T-cell (primary cell): ENCODE results near the gene SULF2. TPM values are rescaled to one million over a fixed set of nuclear protein-coding genes. Genes with fewer than 3 reads are reported as not detected.

Experiments used
- ATAC-seq, 4 experiments: fragments of 200-7000 bp in 3 of 4; fragments of 150-1000 bp in 1 of 4; cut with Tn5 transposase; replicated peaks in 1 of 4; 1 replicate in 3 of 4; 2 replicates in 1 of 4; pipeline ENCODE4 v1.10.0; 2021; ENCODE audit warnings: moderate library complexity in 3 of 4, mild to moderate bottlenecking in 2 of 4, moderate number of reproducible peaks in 1 of 4
- CTCF ChIA-PET, 2 donors: fragments of 300-600 bp; sonication (Branson Sonifier 250); formaldehyde crosslinking; loops; one replicate each; lab custom pipeline; 2022; ENCODE audit warnings: antibody characterized with exemption in 2 of 2; lab: Charles Lee
- POLR2A ChIA-PET, 2 donors: fragments of 300-600 bp; sonication (Branson Sonifier 250); formaldehyde crosslinking; loops; one replicate each; lab custom pipeline; 2022; ENCODE audit warnings: antibody characterized with exemption in 2 of 2; lab: Charles Lee
- DNase-seq, 35 experiments: peaks; one replicate each; pipeline versions ENCODE4 v3.0.0 to v3.0.0-alpha.2; 2013 to 2023
- H3K27ac ChIP-seq: one replicate; pipeline ENCODE4 v1.5.1; 2013; ENCODE audit warnings: low read length
- H3K27me3 ChIP-seq, 2 experiments: replicated peaks in 1 of 2; 1 replicate in 1 of 2; 2 replicates in 1 of 2; pipeline versions ENCODE4 v1.6.1 to v1.7.0; 2013; ENCODE audit warnings: low read length in 1 of 2, mixed read lengths in 1 of 2; ENCODE audit not compliant: control insufficient read depth in 2 of 2, insufficient read depth in 2 of 2; ENCODE audit errors: extremely low read depth in 1 of 2
- H3K36me3 ChIP-seq, 2 donors: 1 replicate in 1 of 2; 2 replicates in 1 of 2; pipeline versions ENCODE4 v1.6.1 to v1.7.0; 2013; ENCODE audit warnings: low read length in 1 of 2; ENCODE audit not compliant: control insufficient read depth in 2 of 2, insufficient read depth in 1 of 2; ENCODE audit errors: extremely low read depth in 1 of 2
- H3K4me1 ChIP-seq, 2 experiments: 1 replicate in 1 of 2; 2 replicates in 1 of 2; pipeline versions ENCODE4 v1.6.1 to v1.7.0; 2013; ENCODE audit warnings: low read length in 2 of 2, mixed read lengths in 1 of 2; ENCODE audit not compliant: insufficient read depth in 2 of 2, control insufficient read depth in 1 of 2; ENCODE audit errors: extremely low read depth in 1 of 2
- H3K4me3 ChIP-seq, 2 donors: 1 replicate in 1 of 2; 2 replicates in 1 of 2; pipeline versions ENCODE4 v1.5.1 to v1.7.0; 2013; ENCODE audit warnings: mild to moderate bottlenecking in 2 of 2, low read length in 1 of 2, moderate library complexity in 1 of 2; ENCODE audit not compliant: control insufficient read depth in 1 of 2; ENCODE audit errors: extremely low read depth in 1 of 2
- H3K9me3 ChIP-seq: 2 replicates; pipeline ENCODE4 v1.7.0; 2013
- H3K27ac Mint-ChIP-seq, 2 donors: one replicate each; pipeline ENCODE4 v1.8.0; 2020 to 2021; ENCODE audit warnings: mild to moderate bottlenecking in 2 of 2, mixed read lengths in 2 of 2
- H3K27me3 Mint-ChIP-seq, 2 donors: one replicate each; pipeline ENCODE4 v1.8.0; 2021 to 2022; ENCODE audit warnings: mixed read lengths in 2 of 2
- H3K36me3 Mint-ChIP-seq: one replicate; pipeline ENCODE4 v1.8.0; 2021; ENCODE audit warnings: mixed read lengths
- H3K4me1 Mint-ChIP-seq, 3 donors: one replicate each; pipeline ENCODE4 v1.8.0; 2020 to 2022; ENCODE audit warnings: mixed read lengths in 3 of 3, mild to moderate bottlenecking in 1 of 3
- H3K4me3 Mint-ChIP-seq, 3 donors: one replicate each; pipeline ENCODE4 v1.8.0; 2020 to 2022; ENCODE audit warnings: mild to moderate bottlenecking in 3 of 3, mixed read lengths in 3 of 3, moderate library complexity in 3 of 3
- H3K9me3 Mint-ChIP-seq, 3 donors: one replicate each; pipeline ENCODE4 v1.8.0; 2020 to 2022; ENCODE audit warnings: mixed read lengths in 3 of 3
- WGBS: methylation state at CpG from one replicate; pipeline ENCODE4 v1.1.5; 2013; ENCODE audit warnings: missing lambda C conversion rate; ENCODE audit not compliant: insufficient coverage; 5-methylcytosine and 5-hydroxymethylcytosine counted together
- total RNA-seq, 35 experiments: library from RNA in 6 of 35; stranded (reverse) in 6 of 35; fragments of 120-200 nt in 1 of 35; gene quantifications; one replicate each; pipeline versions ENCODE4 v1.2.1 to v1.2.4 and lab custom pipeline; 2013 to 2026

SULF2 gene
- total RNA-seq, 5 donors from 2014 or later (not counting 1 experiment from before 2014, with no cell fraction given) = 0.76 to 1.7 (median 1.3) TPM

- peaks cover 23 to 26% of the 10 kb centered on the region in 2 donors for H3K27me3 Mint-ChIP-seq
- no peaks in the 10 kb centered on the region for H3K9me3 ChIP-seq
- no peak for ATAC-seq
- POLR2A ChIA-PET = no interaction called here
- DNase-seq = no peak
- H3K36me3 ChIP-seq = no peaks in the 10 kb centered on the region
- no peak overlapping the region for H3K27ac Mint-ChIP-seq
- no peak overlapping the region for H3K4me3 ChIP-seq
- no peak overlapping the region for H3K4me3 Mint-ChIP-seq
- peaks cover 0 to under 1% (median 0%) of the 10 kb centered on the region in 3 donors for H3K4me1 Mint-ChIP-seq
- CTCF ChIA-PET = no interaction called here
- H3K27me3 ChIP-seq = peaks cover 2 to 22% of the 10 kb centered on the region in 2 experiments
- WGBS = 85% methylated on average over 6 of the region's 9 CpGs
- H3K27ac ChIP-seq = no peak overlapping the region
- no peaks in the 10 kb centered on the region for H3K9me3 Mint-ChIP-seq
- H3K4me1 ChIP-seq = no peaks in the 10 kb centered on the region
- H3K36me3 Mint-ChIP-seq = no peaks in the 10 kb centered on the region
Observed at GRCh38 chr20:47792021-47792618, 6.8 kb upstream of the SULF2 start.

- H3K9me3 Mint-ChIP-seq = no peaks in the 10 kb centered on the region
- Histone ChIP-seq H3K27me3 (peaks cover 2 to 30% of the 10 kb centered on the region in 2 experiments), H3K4me3 (no peak overlapping the region), H3K4me1 (peaks cover 0 to 5% of the 10 kb centered on the region in 2 experiments), H3K9me3 (no peaks in the 10 kb centered on the region), H3K27ac (no peak overlapping the region), H3K36me3 (no peaks in the 10 kb centered on the region)
- no peak overlapping the region for H3K27ac Mint-ChIP-seq
- H3K36me3 Mint-ChIP-seq = no peaks in the 10 kb centered on the region
- peaks cover 6 to 8% (median 8%) of the 10 kb centered on the region in 3 donors for H3K4me1 Mint-ChIP-seq
- DNase-seq = no peak
- POLR2A ChIA-PET = no interaction called here
- peaks cover 33 to 36% of the 10 kb centered on the region in 2 donors for H3K27me3 Mint-ChIP-seq
- ATAC-seq = no peak
- no peak overlapping the region for H3K4me3 Mint-ChIP-seq
- CTCF ChIA-PET = no interaction called here
- 75% methylated on average over 1 of the region's 2 CpGs for WGBS
Observed at GRCh38 chr20:47791084-47791599, 5.9 kb upstream of the SULF2 start.

- DNase-seq (no peak), ATAC-seq (no peak)
- H3K27me3 Mint-ChIP-seq = peaks cover 35 to 37% of the 10 kb centered on the region in 2 donors
- Histone ChIP-seq H3K36me3 (no peaks in the 10 kb centered on the region), H3K4me1 (peaks cover 0 to 8% of the 10 kb centered on the region in 2 experiments), H3K27me3 (peaks cover 2 to 33% of the 10 kb centered on the region in 2 experiments), H3K4me3 (no peak overlapping the region), H3K9me3 (no peaks in the 10 kb centered on the region), H3K27ac (no peak overlapping the region)
- CTCF ChIA-PET = no interaction called here
- H3K4me1 Mint-ChIP-seq = peaks cover 10 to 12% (median 11%) of the 10 kb centered on the region in 3 donors
- no peaks in the 10 kb centered on the region for H3K36me3 Mint-ChIP-seq
- H3K27ac Mint-ChIP-seq = no peak overlapping the region
- POLR2A ChIA-PET = no interaction called here
- WGBS = 74% methylated on average over 5 of the region's 5 CpGs
- no peak overlapping the region for H3K4me3 Mint-ChIP-seq
- H3K9me3 Mint-ChIP-seq = no peaks in the 10 kb centered on the region
Observed at GRCh38 chr20:47790580-47790965, 5.3 kb upstream of the SULF2 start.

- Histone ChIP-seq H3K36me3 (no peaks in the 10 kb centered on the region), H3K27me3 (peaks cover 2 to 33% of the 10 kb centered on the region in 2 experiments), H3K4me3 (no peak overlapping the region), H3K9me3 (no peaks in the 10 kb centered on the region), H3K27ac (no peak overlapping the region), H3K4me1 (peaks cover 0 to 8% of the 10 kb centered on the region in 2 experiments)
- WGBS = 50% methylated on average over 1 of the region's 10 CpGs
- DNase-seq = no peak
- ChIA-PET CTCF (no interaction called here), POLR2A (no interaction called here)
- H3K27ac Mint-ChIP-seq = no peak overlapping the region
- H3K4me1 Mint-ChIP-seq = peaks cover 10 to 12% (median 11%) of the 10 kb centered on the region in 3 donors
- no peak overlapping the region for H3K4me3 Mint-ChIP-seq
- ATAC-seq = no peak
- H3K36me3 Mint-ChIP-seq = no peaks in the 10 kb centered on the region
- H3K27me3 Mint-ChIP-seq = peaks cover 35 to 37% of the 10 kb centered on the region in 2 donors
- no peaks in the 10 kb centered on the region for H3K9me3 Mint-ChIP-seq
Observed at GRCh38 chr20:47789764-47790579, 4.7 kb upstream of the SULF2 start.

GRCh38 chr20:47789081-47789763, 3.9 kb upstream of the SULF2 start:
- H3K36me3 Mint-ChIP-seq = no peaks in the 10 kb centered on the region
- peaks cover 15 to 17% (median 16%) of the 10 kb centered on the region in 3 donors for H3K4me1 Mint-ChIP-seq
- H3K27me3 ChIP-seq = peaks cover 4 to 40% of the 10 kb centered on the region in 2 experiments
- H3K9me3 ChIP-seq = no peaks in the 10 kb centered on the region
- H3K9me3 Mint-ChIP-seq = no peaks in the 10 kb centered on the region
- peaks cover 39 to 43% of the 10 kb centered on the region in 2 donors for H3K27me3 Mint-ChIP-seq
- POLR2A ChIA-PET = no interaction called here
- no peaks in the 10 kb centered on the region for H3K36me3 ChIP-seq
- 82% methylated on average over 6 of the region's 12 CpGs for WGBS
- H3K27ac Mint-ChIP-seq = no peak overlapping the region
- H3K4me1 ChIP-seq = peaks cover 2 to 14% of the 10 kb centered on the region in 2 experiments
- ATAC-seq = no peak
- no peak overlapping the region for H3K27ac ChIP-seq
- no peak overlapping the region for H3K4me3 ChIP-seq
- CTCF ChIA-PET = no interaction called here
- no peak overlapping the region for H3K4me3 Mint-ChIP-seq
- DNase-seq = no peak

- peaks cover 19 to 22% (median 20%) of the 10 kb centered on the region in 3 donors for H3K4me1 Mint-ChIP-seq
- Histone ChIP-seq H3K36me3 (no peaks in the 10 kb centered on the region), H3K4me1 (peaks cover 2 to 14% of the 10 kb centered on the region in 2 experiments), H3K27me3 (peaks cover 4 to 44% of the 10 kb centered on the region in 2 experiments), H3K4me3 (no peak overlapping the region), H3K27ac (no peak overlapping the region), H3K9me3 (no peaks in the 10 kb centered on the region)
- ChIA-PET CTCF (no interaction called here), POLR2A (no interaction called here)
- WGBS = 83% methylated on average over 11 of the region's 11 CpGs
- H3K36me3 Mint-ChIP-seq = no peaks in the 10 kb centered on the region
- DNase-seq (no peak), ATAC-seq (no peak)
- peaks cover 44 to 48% of the 10 kb centered on the region in 2 donors for H3K27me3 Mint-ChIP-seq
- H3K27ac Mint-ChIP-seq = no peak overlapping the region
- H3K9me3 Mint-ChIP-seq = no peaks in the 10 kb centered on the region
- no peak overlapping the region for H3K4me3 Mint-ChIP-seq
Observed at GRCh38 chr20:47788741-47789080, 3.4 kb upstream of the SULF2 start.
